HepG2 (cell line): ENCODE data around the gene RRBP1. TPM values are rescaled to one million over a fixed set of nuclear protein-coding genes. Genes with fewer than 3 reads are reported as not detected.
A peak's percentile ranks its signal among the peaks of the same experiment; 100 is the strongest.

Experiments
- ARID4A ChIP-seq: sonication (generic); formaldehyde crosslinking; IDR thresholded peaks from 2 replicates; pipeline ENCODE4 v1.5.0; 2020; ENCODE audit warnings: mild to moderate bottlenecking, missing genetic modification reagents, borderline replicate concordance
- CHCHD3 ChIP-seq: sonication (generic); formaldehyde crosslinking; IDR thresholded peaks from 2 replicates; pipeline ENCODE4 v1.8.0; 2022; ENCODE audit warnings: mild to moderate bottlenecking, missing genetic modification reagents, moderate library complexity
- KIAA2018 ChIP-seq: sonication (generic); formaldehyde crosslinking; IDR thresholded peaks from 2 replicates; pipeline ENCODE4 v1.5.0; 2020; ENCODE audit warnings: mild to moderate bottlenecking, missing genetic modification reagents, borderline replicate concordance
- SRY ChIP-seq: sonication (generic); formaldehyde crosslinking; IDR thresholded peaks from 2 replicates; pipeline ENCODE4 v1.8.0; 2022; ENCODE audit warnings: mild to moderate bottlenecking, missing genetic modification reagents
- ZBTB43 ChIP-seq: sonication (generic); formaldehyde crosslinking; conservative IDR thresholded peaks from 2 replicates; pipeline ENCODE4 v1.4.0; 2020; ENCODE audit warnings: missing genetic modification reagents
- ZNF260 ChIP-seq: sonication (generic); formaldehyde crosslinking; IDR thresholded peaks from 2 replicates; pipeline ENCODE4 v1.4.0; 2020; ENCODE audit warnings: missing genetic modification reagents, low read depth, mild to moderate bottlenecking, borderline replicate concordance
- ZNF3 ChIP-seq: IDR thresholded peaks from 2 replicates; pipeline ENCODE4 v1.7.0; 2017; ENCODE audit warnings: inconsistent platforms
- ZNF576 ChIP-seq: sonication (generic); formaldehyde crosslinking; IDR thresholded peaks from 2 replicates; pipeline ENCODE4 v1.4.0; 2020; ENCODE audit warnings: mild to moderate bottlenecking, missing genetic modification reagents
- ZNF644 ChIP-seq: IDR thresholded peaks from 2 replicates; pipeline ENCODE4 v1.6.1; 2016; ENCODE audit warnings: low read depth
- ZNF770 ChIP-seq: sonication (generic); formaldehyde crosslinking; IDR thresholded peaks from 2 replicates; pipeline ENCODE4 v1.5.0; 2020; ENCODE audit warnings: mild to moderate bottlenecking, missing genetic modification reagents
- ZSCAN29 ChIP-seq: sonication (generic); formaldehyde crosslinking; conservative IDR thresholded peaks from 2 replicates; pipeline ENCODE4 v1.4.0; 2020; ENCODE audit warnings: mild to moderate bottlenecking, missing genetic modification reagents
- polyA plus RNA-seq, 8 experiments: library from polyadenylated mRNA; depleted of rRNA in 3 of 8; stranded (reverse) in 7 of 8; unstranded in 1 of 8; fragments of >200 nt; fragmentation: Illumina TruSeq in 4 of 8; extraction: Trizol in 4 of 8; gene quantifications; 2 replicates each; pipeline versions ENCODE4 v1.2.1 to v1.2.3, GENCODE V29; 2011 to 2016; ENCODE audit warnings: low read depth in 4 of 8, missing spikeins in 1 of 8, mixed read lengths in 1 of 8; ENCODE audit not compliant: insufficient read depth in 1 of 8
- total RNA-seq, 5 experiments: library from RNA; depleted of rRNA; stranded (reverse); fragments of >200 nt; fragmentation: Illumina TruSeq; extraction: Trizol; gene quantifications; 2 replicates each; pipeline ENCODE4 v1.2.3, GENCODE V29; 2016; ENCODE audit warnings: low read depth in 1 of 5

RRBP1 gene
- total and polyA plus RNA-seq, 2 of the 13 experiments (the other 11 are each of a cell fraction or from before 2014, with no cell fraction given), result 150 to 222 TPM

GRCh38 chr20:17569616-17570346 lies 112.3 kb downstream of the RRBP1 start, which contains the start of gene DSTN (continued):
- no peak for TF ChIP-seq ZSCAN29
- 0 out of 2 replicates have a peak, but pooled peaks have one; percentile 39 for TF ChIP-seq ZNF260 (CRISPR knock-in tag)
- TF ChIP-seq ZNF770, result no peak; the same call in 1 of the 2 replicates
- TF ChIP-seq ZNF3 (CRISPR knock-in tag), result no peak
- 0 out of 2 replicates have a peak, but pooled peaks have one; percentile 28 for TF ChIP-seq ZNF644 (CRISPR knock-in tag)
- TF ChIP-seq ZNF576 (CRISPR knock-in tag), result 0 out of 2 replicates have a peak, but pooled peaks have one; percentile 2
- no peak for TF ChIP-seq ZBTB43 (CRISPR knock-in tag)
- TF ChIP-seq SRY (CRISPR knock-in tag), result peak; percentile 45; the same call in 1 of the 2 replicates
- TF ChIP-seq ARID4A (CRISPR knock-in tag), result peak; percentile 98
- TF ChIP-seq KIAA2018 (CRISPR knock-in tag), result peak; percentile 64; the same call in 1 of the 2 replicates
- TF ChIP-seq CHCHD3 (CRISPR knock-in tag), result 0 out of 2 replicates have a peak, but pooled peaks have one; percentile 49
